Ovary (tissue), 3 donors: ENCODE results near the gene ESPN.

Source experiments
- EP300 ChIP-seq: sonication (generic); formaldehyde crosslinking; IDR thresholded peaks from one replicate; pipeline ENCODE4 v1.6.1; 2017; ENCODE audit warnings: antibody characterized with exemption
- POLR2A ChIP-seq: fragments of 450-650 bp; IDR thresholded peaks from one replicate; pipeline ENCODE4 v1.6.1; 2017; ENCODE audit warnings: antibody characterized with exemption, mild to moderate bottlenecking, moderate library complexity
- TF ChIP-seq, protein P1 (sequence below), 3 donors: fragments of 450-650 bp in 2 of 3; fragments of 200-600 bp in 1 of 3; IDR thresholded peaks; one replicate each; pipeline versions ENCODE4 v1.5.1 to v1.8.0; 2016 to 2022; ENCODE audit warnings: antibody characterized with exemption in 3 of 3, mild to moderate bottlenecking in 1 of 3
- donor health status: DM: no; HTN: no; CAD: no.

DNA sequence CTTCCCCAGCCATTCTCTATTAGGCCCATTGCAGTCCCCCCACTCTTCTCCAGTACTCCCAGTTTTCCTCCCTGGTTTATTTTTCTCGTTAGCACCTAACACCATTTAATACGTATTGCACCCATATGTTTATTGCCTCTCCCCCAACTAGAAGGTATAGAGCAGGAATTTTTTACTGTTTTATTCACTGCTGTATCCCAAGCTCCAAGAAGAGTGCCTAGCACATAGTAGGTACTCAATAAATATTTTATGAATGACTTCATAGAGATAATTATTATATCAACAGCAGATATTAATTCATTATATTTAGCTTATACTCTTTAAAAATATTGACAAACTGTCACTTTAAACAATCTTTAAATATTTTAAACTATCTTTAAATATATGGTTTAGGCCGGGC lies 25.3 kb upstream of the ESPN start:
- TF ChIP-seq EP300 (no peak), POLR2A (no peak)
- TF ChIP-seq, protein P1, sequence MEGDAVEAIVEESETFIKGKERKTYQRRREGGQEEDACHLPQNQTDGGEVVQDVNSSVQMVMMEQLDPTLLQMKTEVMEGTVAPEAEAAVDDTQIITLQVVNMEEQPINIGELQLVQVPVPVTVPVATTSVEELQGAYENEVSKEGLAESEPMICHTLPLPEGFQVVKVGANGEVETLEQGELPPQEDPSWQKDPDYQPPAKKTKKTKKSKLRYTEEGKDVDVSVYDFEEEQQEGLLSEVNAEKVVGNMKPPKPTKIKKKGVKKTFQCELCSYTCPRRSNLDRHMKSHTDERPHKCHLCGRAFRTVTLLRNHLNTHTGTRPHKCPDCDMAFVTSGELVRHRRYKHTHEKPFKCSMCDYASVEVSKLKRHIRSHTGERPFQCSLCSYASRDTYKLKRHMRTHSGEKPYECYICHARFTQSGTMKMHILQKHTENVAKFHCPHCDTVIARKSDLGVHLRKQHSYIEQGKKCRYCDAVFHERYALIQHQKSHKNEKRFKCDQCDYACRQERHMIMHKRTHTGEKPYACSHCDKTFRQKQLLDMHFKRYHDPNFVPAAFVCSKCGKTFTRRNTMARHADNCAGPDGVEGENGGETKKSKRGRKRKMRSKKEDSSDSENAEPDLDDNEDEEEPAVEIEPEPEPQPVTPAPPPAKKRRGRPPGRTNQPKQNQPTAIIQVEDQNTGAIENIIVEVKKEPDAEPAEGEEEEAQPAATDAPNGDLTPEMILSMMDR (IDR thresholded peaks at IDR 0.05) = no peak
